ENCODE results near the gene XPNPEP2. TPM values are rescaled to one million over a fixed set of nuclear protein-coding genes. Genes with fewer than 3 reads are reported as not detected.
A peak's percentile ranks its signal among the peaks of the same experiment; 100 is the strongest.

XPNPEP2 gene
- total and polyA plus RNA-seq, 5 donors = 1.3 to 4.1 (median 2.5) TPM

GRCh38 chrX:129719931-129720530 lies 18.7 kb upstream of the XPNPEP2 start:
- H3K9me3 ChIP-seq (ENCODE audit: control insufficient read depth, low read length) = no peaks in the 10 kb centered on the region
- ATAC-seq = peak in 1 of 2 donors; percentile 35
- intact Hi-C loops (cut with DNase I) = loop anchor here in 2 of 4 donors (10.0 kb wide), 2 partner anchors 85 to 115 kb away; no protein-coding TSS in a partner anchor
- no peak overlapping the region for H3K4me3 ChIP-seq (ENCODE audit: low read length)
- H3K27ac ChIP-seq (ENCODE audit: low read length) = no peak overlapping the region
- H3K4me1 ChIP-seq (ENCODE audit: control insufficient read depth, insufficient read depth, low read length) = no peaks in the 10 kb centered on the region
- H3K27me3 ChIP-seq (ENCODE audit: control insufficient read depth, insufficient read depth) = no peaks in the 10 kb centered on the region
- no peak for DNase-seq
- 55% methylated on average over 11 of the region's 11 CpGs for WGBS

DNA sequence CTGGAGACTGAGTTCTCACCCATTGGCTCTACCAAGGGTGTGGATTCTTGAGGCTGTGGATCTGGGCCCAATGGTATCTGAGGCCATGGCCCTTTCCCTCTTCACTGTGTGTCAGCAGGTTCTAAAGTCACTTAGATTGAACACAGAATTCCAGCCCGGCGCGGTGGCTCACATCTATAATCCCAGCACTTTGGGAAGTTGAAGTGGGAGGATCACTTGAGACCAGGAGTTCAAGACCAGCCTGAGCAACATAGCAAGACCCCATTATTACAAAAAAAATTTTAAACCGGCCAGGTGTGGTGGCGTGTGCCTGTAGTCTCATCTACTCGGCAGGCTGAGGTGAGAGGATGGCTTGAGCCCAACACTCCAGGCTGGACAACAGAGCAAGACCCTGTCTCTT lies 18.0 kb upstream of the XPNPEP2 start:
- intact Hi-C loops (cut with DNase I) = loop anchor here in 2 of 4 donors (10.0 kb wide), 2 partner anchors 86 to 116 kb away; no protein-coding TSS in a partner anchor
- H3K27ac ChIP-seq (ENCODE audit: low read length) = no peak overlapping the region
- H3K4me1 ChIP-seq (ENCODE audit: control insufficient read depth, insufficient read depth, low read length) = no peaks in the 10 kb centered on the region
- H3K27me3 ChIP-seq (ENCODE audit: control insufficient read depth, insufficient read depth) = no peaks in the 10 kb centered on the region
- H3K9me3 ChIP-seq (ENCODE audit: control insufficient read depth, low read length) = no peaks in the 10 kb centered on the region
- H3K4me3 ChIP-seq (ENCODE audit: low read length) = no peak overlapping the region
- ATAC-seq = no peak
- 98% methylated on average over 6 of the region's 6 CpGs for WGBS
- no peak for DNase-seq

DNA sequence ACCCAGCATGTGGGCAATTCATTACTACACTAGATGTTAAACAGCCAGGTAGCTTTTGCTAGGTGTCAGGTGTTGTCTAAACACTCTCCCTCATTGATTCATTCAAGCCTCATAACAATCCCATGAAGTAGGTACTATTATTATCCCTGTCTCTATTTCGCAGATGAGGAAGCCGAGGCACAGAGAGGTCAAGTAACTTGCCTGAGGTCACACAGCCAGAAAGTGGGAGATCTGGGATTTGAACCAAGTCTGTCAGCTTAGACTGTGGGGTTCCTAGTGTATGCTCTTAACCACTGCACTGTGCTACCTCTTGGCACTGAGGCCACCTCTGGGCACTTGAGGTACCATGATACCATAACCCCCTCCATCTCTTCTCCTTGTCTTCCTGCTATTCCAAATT lies 17.4 kb upstream of the XPNPEP2 start:
- Histone ChIP-seq H3K4me1 (ENCODE audit: control insufficient read depth, insufficient read depth, low read length) (no peaks in the 10 kb centered on the region), H3K27ac (ENCODE audit: low read length) (no peak overlapping the region), H3K27me3 (ENCODE audit: control insufficient read depth, insufficient read depth) (no peaks in the 10 kb centered on the region), H3K9me3 (ENCODE audit: control insufficient read depth, low read length) (no peaks in the 10 kb centered on the region), H3K4me3 (ENCODE audit: low read length) (no peak overlapping the region)
- DNase-seq (no peak), ATAC-seq (no peak)
- 85% methylated on average over 2 of the region's 2 CpGs for WGBS
- intact Hi-C loops (cut with DNase I) = loop anchor here in 2 of 4 donors (10.0 kb wide), 2 partner anchors 87 to 117 kb away; no protein-coding TSS in a partner anchor

DNA sequence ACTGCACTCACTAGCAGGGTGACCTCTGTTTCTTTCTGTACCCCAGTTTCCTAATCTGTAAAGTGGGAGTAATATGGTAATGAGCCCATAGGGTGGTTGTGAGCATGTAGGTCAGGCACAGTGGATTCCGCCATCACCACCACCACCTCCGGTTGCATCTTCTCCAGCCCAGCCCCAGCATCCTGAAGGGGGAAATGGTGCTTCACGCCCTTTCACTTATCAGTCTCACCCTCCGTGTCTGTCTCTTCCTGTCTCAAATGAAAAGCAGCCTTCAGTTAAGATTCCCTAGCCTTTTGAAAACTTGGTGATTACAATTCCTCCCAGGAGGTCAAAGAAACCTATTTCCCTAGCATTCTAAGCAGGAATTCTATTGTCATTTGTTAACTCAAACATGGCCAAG lies 16.9 kb upstream of the XPNPEP2 start:
- DNase-seq (no peak), ATAC-seq (no peak)
- Histone ChIP-seq H3K4me3 (ENCODE audit: low read length) (no peak overlapping the region), H3K9me3 (ENCODE audit: control insufficient read depth, low read length) (no peaks in the 10 kb centered on the region), H3K27ac (ENCODE audit: low read length) (no peak overlapping the region), H3K4me1 (ENCODE audit: control insufficient read depth, insufficient read depth, low read length) (no peaks in the 10 kb centered on the region), H3K27me3 (ENCODE audit: control insufficient read depth, insufficient read depth) (no peaks in the 10 kb centered on the region)
- intact Hi-C loops (cut with DNase I) = loop anchor here in 2 of 4 donors (10.0 kb wide), 2 partner anchors 87 to 117 kb away; no protein-coding TSS in a partner anchor
- WGBS = 43% methylated on average over 4 of the region's 4 CpGs

- Histone ChIP-seq H3K4me1 (ENCODE audit: control insufficient read depth, insufficient read depth, low read length) (no peaks in the 10 kb centered on the region), H3K27ac (ENCODE audit: low read length) (no peak overlapping the region), H3K9me3 (ENCODE audit: control insufficient read depth, low read length) (no peaks in the 10 kb centered on the region), H3K27me3 (ENCODE audit: control insufficient read depth, insufficient read depth) (no peaks in the 10 kb centered on the region), H3K4me3 (ENCODE audit: low read length) (no peak overlapping the region)
- WGBS = 77% methylated on average over 4 of the region's 4 CpGs
- intact Hi-C loops (cut with DNase I) = loop anchor here in 2 of 4 donors (10.0 kb wide), 2 partner anchors 89 to 119 kb away; no protein-coding TSS in a partner anchor
- DNase-seq = no peak
- ATAC-seq = no peak
Observed at GRCh38 chrX:129723511-129723910, 15.3 kb upstream of the XPNPEP2 start.

GRCh38 chrX:129724754-129725153 lies 14.0 kb upstream of the XPNPEP2 start:
- Histone ChIP-seq H3K9me3 (ENCODE audit: control insufficient read depth, low read length) (no peaks in the 10 kb centered on the region), H3K4me1 (ENCODE audit: control insufficient read depth, insufficient read depth, low read length) (no peaks in the 10 kb centered on the region), H3K4me3 (ENCODE audit: low read length) (no peak overlapping the region), H3K27ac (ENCODE audit: low read length) (no peak overlapping the region), H3K27me3 (ENCODE audit: control insufficient read depth, insufficient read depth) (no peaks in the 10 kb centered on the region)
- DNase-seq (no peak), ATAC-seq (no peak)
- WGBS = 54% methylated on average over 4 of the region's 4 CpGs
- intact Hi-C loops (cut with DNase I) = loop anchor here (2.0 to 10.0 kb wide), 5 partner anchors 87 to 120 kb away; no protein-coding TSS in a partner anchor

- intact Hi-C loops (cut with DNase I) = loop anchor here (2.0 to 10.0 kb wide), 5 partner anchors 89 to 122 kb away; no protein-coding TSS in a partner anchor
- no peaks in the 10 kb centered on the region for H3K9me3 ChIP-seq (ENCODE audit: control insufficient read depth, low read length)
- peak; percentile 58 to 79 (median 72) for DNase-seq
- peak; percentile 75 to 83 for ATAC-seq
- H3K27me3 ChIP-seq (ENCODE audit: control insufficient read depth, insufficient read depth) = no peaks in the 10 kb centered on the region
- no peaks in the 10 kb centered on the region for H3K4me1 ChIP-seq (ENCODE audit: control insufficient read depth, insufficient read depth, low read length)
- H3K27ac ChIP-seq (ENCODE audit: low read length) = no peak overlapping the region
- 49% methylated on average over 4 of the region's 4 CpGs for WGBS
- H3K4me3 ChIP-seq (ENCODE audit: low read length) = no peak overlapping the region
Observed at GRCh38 chrX:129726307-129727111, 12.3 kb upstream of the XPNPEP2 start.

DNA sequence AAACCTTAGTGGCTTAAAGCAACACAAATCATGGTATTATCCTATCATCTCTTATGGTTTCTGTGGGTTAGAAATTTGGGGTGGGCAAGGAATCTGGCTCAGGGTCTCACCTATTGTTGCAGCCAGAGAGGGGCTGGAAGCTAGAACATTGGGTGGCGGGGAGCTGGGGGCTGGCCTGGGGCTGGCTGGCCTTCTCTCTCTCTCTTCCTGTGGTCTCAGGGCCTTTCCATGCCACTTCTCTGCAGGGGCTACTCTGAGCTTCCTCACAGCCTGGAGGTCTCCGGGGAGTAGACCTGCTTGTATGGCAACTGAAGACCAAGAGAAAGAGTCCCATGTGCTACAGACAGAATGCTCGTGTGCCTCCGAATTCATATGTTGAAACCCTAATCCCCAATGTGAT lies 10.7 kb upstream of the XPNPEP2 start:
- ATAC-seq (no peak), DNase-seq (no peak)
- intact Hi-C loops (cut with DNase I) = loop anchor here (5.0 to 10.0 kb wide), 4 partner anchors 91 to 123 kb away; no protein-coding TSS in a partner anchor
- no peaks in the 10 kb centered on the region for H3K9me3 ChIP-seq (ENCODE audit: control insufficient read depth, low read length)
- H3K27ac ChIP-seq (ENCODE audit: low read length) = no peak overlapping the region
- no peak overlapping the region for H3K4me3 ChIP-seq (ENCODE audit: low read length)
- WGBS = 92% methylated on average over 4 of the region's 4 CpGs
- no peaks in the 10 kb centered on the region for H3K27me3 ChIP-seq (ENCODE audit: control insufficient read depth, insufficient read depth)
- H3K4me1 ChIP-seq (ENCODE audit: control insufficient read depth, insufficient read depth, low read length) = no peaks in the 10 kb centered on the region

- 66% methylated on average over 2 of the region's 2 CpGs for WGBS
- no peak for DNase-seq
- Histone ChIP-seq H3K4me3 (ENCODE audit: low read length) (no peak overlapping the region), H3K4me1 (ENCODE audit: control insufficient read depth, insufficient read depth, low read length) (no peaks in the 10 kb centered on the region), H3K27ac (ENCODE audit: low read length) (no peak overlapping the region), H3K9me3 (ENCODE audit: control insufficient read depth, low read length) (no peaks in the 10 kb centered on the region), H3K27me3 (ENCODE audit: control insufficient read depth, insufficient read depth) (no peaks in the 10 kb centered on the region)
- no peak for ATAC-seq
- intact Hi-C loops (cut with DNase I) = no loop called here
Observed at GRCh38 chrX:129731228-129731627, 7.6 kb upstream of the XPNPEP2 start.

- WGBS = 98% methylated on average over 2 of the region's 2 CpGs
- Histone ChIP-seq H3K4me3 (ENCODE audit: low read length) (no peak overlapping the region), H3K27ac (ENCODE audit: low read length) (no peak overlapping the region), H3K9me3 (ENCODE audit: control insufficient read depth, low read length) (no peaks in the 10 kb centered on the region), H3K4me1 (ENCODE audit: control insufficient read depth, insufficient read depth, low read length) (no peaks in the 10 kb centered on the region), H3K27me3 (ENCODE audit: control insufficient read depth, insufficient read depth) (no peaks in the 10 kb centered on the region)
- ATAC-seq (no peak), DNase-seq (no peak)
- intact Hi-C loops (cut with DNase I) = no loop called here
Observed at GRCh38 chrX:129732857-129733256, 5.9 kb upstream of the XPNPEP2 start.

DNA sequence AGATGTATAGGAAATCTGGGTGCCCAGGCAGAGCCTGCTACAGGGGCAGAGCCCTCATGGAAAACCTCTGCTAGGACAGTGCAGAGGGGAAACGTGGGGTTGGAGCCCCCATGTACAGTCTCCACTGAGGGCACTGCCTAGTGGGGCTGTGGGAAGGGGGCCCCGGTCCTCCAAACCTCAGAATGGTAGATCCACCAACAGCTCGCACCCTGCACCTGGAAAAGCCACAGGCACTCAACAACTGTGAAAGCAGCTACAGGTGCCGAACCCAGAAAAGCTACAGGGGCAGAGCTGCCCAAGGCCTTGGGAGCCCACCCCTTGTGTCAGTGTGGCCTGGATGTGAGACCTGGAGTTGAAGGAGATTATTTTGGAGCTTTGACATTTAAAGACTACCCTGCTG lies 5.4 kb upstream of the XPNPEP2 start:
- Histone ChIP-seq H3K9me3 (ENCODE audit: control insufficient read depth, low read length) (no peaks in the 10 kb centered on the region), H3K4me1 (ENCODE audit: control insufficient read depth, insufficient read depth, low read length) (no peaks in the 10 kb centered on the region), H3K27me3 (ENCODE audit: control insufficient read depth, insufficient read depth) (no peaks in the 10 kb centered on the region), H3K4me3 (ENCODE audit: low read length) (no peak overlapping the region), H3K27ac (ENCODE audit: low read length) (no peak overlapping the region)
- 98% methylated on average over 4 of the region's 4 CpGs for WGBS
- ATAC-seq (no peak), DNase-seq (no peak)
- intact Hi-C loops (cut with DNase I) = no loop called here
